GM10248 (cell line): Measurements from ENCODE around the gene AKAP10.
A peak's percentile ranks its signal among the peaks of the same experiment; 100 is the strongest.
"Not testable (repeated sequence)": the region's sequence is repeated elsewhere in the genome, so short reads cannot be mapped to it uniquely, and the experiment has no call there.

Experiments
- CTCF ChIA-PET: fragments of 300-600 bp; sonication (Branson Sonifier 250); formaldehyde crosslinking; extraction: SDS; loops from one replicate; lab custom pipeline; 2021; ENCODE audit warnings: antibody characterized with exemption; lab: Yijun Ruan, JAX
- POLR2A ChIA-PET: fragments of 350-650 bp; sonication (Branson Sonifier 250); formaldehyde crosslinking; extraction: SDS; loops from one replicate; lab custom pipeline; 2020; ENCODE audit warnings: antibody characterized with exemption; lab: Yijun Ruan, JAX
- DNase-seq: peaks from one replicate; pipeline ENCODE4 v3.0.0; 2012; ENCODE audit errors: extremely low spot score
- CTCF ChIP-seq: IDR thresholded peaks from 2 replicates; pipeline ENCODE4 v1.5.1; 2012; ENCODE audit warnings: mild to moderate bottlenecking, low read depth; ENCODE audit errors: extremely low read depth, missing control alignments, control extremely low read depth

AKAP10 gene

GRCh38 chr17:19873346-19873745, 104.3 kb downstream of the AKAP10 start:
- DNase-seq: no peak
- TF ChIP-seq CTCF: no peak
- CTCF ChIA-PET: interaction anchor here (1.2 to 1.5 kb wide), 2 partner anchors 12 to 14 kb away, joined by 4 read pairs; no protein-coding TSS in a partner anchor
- POLR2A ChIA-PET: interaction anchor here (0.7 kb wide), 1 partner anchor 14 kb away, joined by 7 read pairs; no protein-coding TSS in a partner anchor

- ChIA-PET CTCF (interaction anchor here (0.8 to 1.4 kb wide), 4 partner anchors 8 to 125 kb away, joined by 3 to 5 read pairs (median 4); no protein-coding TSS in a partner anchor), POLR2A (no interaction called here)
- no peak for DNase-seq
- TF ChIP-seq CTCF: no peak
These were observed 109.6 kb downstream of the AKAP10 start for GRCh38 chr17:19868079-19868395.

- ChIA-PET CTCF (interaction anchor here (0.8 to 1.4 kb wide), 4 partner anchors 8 to 126 kb away, joined by 3 to 5 read pairs (median 4); no protein-coding TSS in a partner anchor), POLR2A (no interaction called here)
- peak; percentile 67 for DNase-seq
- peak; percentile 26 for TF ChIP-seq CTCF
These were observed 110.1 kb downstream of the AKAP10 start, which contains the start of gene ULK2 for GRCh38 chr17:19867329-19868078. TSS of gene ULK2 (minus strand) at chr17:19867936. CDS start at chr17:19867417, 519 bp downstream.

- ChIA-PET POLR2A (no interaction called here), CTCF (interaction anchor here (0.8 kb wide), 1 partner anchor 11 kb away, joined by 3 read pairs; no protein-coding TSS in a partner anchor)
- peak; percentile 30 for TF ChIP-seq CTCF
- peak; percentile 70 for DNase-seq
These were observed 110.6 kb downstream of the AKAP10 start for GRCh38 chr17:19867079-19867328.

GRCh38 chr17:19865021-19865420, 112.6 kb downstream of the AKAP10 start:
- POLR2A ChIA-PET: no interaction called here
- CTCF ChIA-PET: no interaction called here
- DNase-seq: no peak
- no peak for TF ChIP-seq CTCF

- POLR2A ChIA-PET, DNase-seq: not testable (repeated sequence)
- CTCF ChIA-PET: interaction anchor here (1.2 to 1.5 kb wide), 3 partner anchors 8 to 21 kb away, joined by 3 to 4 read pairs (median 4); no protein-coding TSS in a partner anchor
These were observed 116.9 kb downstream of the AKAP10 start for GRCh38 chr17:19860647-19861177.

GRCh38 chr17:19857640-19858039, 120.0 kb downstream of the AKAP10 start:
- TF ChIP-seq CTCF: no peak
- DNase-seq: no peak
- CTCF ChIA-PET: no interaction called here
- POLR2A ChIA-PET: no interaction called here
